Thyroid gland (tissue), 4 donors: ENCODE data around the gene FRAS1.

ENCODE experiments used
- CTCF ChIP-seq, 6 experiments: fragments of 200-600 bp in 3 of 6; fragments of 450-650 bp in 3 of 6; sonication (generic) in 3 of 6; IDR thresholded peaks; one replicate each; pipeline ENCODE4 v1.5.1; 2016 to 2019; ENCODE audit warnings: antibody characterized with exemption in 6 of 6, mild to moderate bottlenecking in 2 of 6, inconsistent platforms in 1 of 6, moderate library complexity in 1 of 6
- POLR2A ChIP-seq, 2 donors: fragments of 450-650 bp; IDR thresholded peaks; one replicate each; pipeline ENCODE4 v1.6.1; 2017; ENCODE audit warnings: antibody characterized with exemption in 2 of 2, mild to moderate bottlenecking in 2 of 2, moderate library complexity in 1 of 2

DNA sequence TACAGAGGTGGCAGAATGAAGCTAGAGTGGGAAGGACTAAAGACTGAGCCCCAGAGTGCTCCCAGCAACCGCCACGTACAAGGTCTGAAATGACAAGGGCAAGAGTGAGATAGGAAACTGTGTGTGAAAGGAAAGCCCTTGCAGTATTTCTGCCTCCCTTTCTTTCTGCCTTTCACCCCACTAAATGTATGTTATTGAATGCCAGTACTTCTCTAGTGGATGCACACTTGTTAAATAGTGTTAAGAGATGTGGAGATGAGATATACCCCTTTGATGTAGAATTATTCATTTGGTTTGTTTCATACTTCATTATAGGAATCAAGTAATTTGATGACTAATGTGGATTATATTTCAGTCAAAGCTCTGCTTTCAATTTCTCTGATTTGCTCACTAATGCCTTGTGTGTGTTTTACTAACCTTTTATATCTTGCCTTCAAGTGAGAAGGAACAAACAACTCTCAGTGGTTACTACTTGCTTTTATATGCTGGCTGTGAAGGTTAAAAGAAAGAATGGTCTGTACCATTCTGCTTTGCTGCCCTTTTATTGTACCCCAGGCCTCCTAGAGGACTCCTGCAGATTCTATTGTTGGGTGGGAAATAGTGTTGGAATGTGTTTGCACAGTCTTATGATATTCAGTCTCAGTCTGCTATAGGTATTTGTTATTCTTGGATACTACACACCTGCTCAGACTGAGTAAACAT lies 486.5 kb downstream of the FRAS1 start:
- TF ChIP-seq CTCF (IDR thresholded peaks at IDR 0.05) (no peak), POLR2A (IDR thresholded peaks at IDR 0.05) (no peak)
